CD8-positive, alpha-beta memory T cell (primary cell): Measurements from ENCODE around the gene DHRS7B. TPM values are rescaled to one million over a fixed set of nuclear protein-coding genes. Genes with fewer than 3 reads are reported as not detected.

Source experiments
- CTCF ChIA-PET: fragments of 350-600 bp; sonication (Branson Sonifier 250); formaldehyde crosslinking; loops from one replicate; lab custom pipeline; 2021; ENCODE audit warnings: antibody characterized with exemption; lab: Charles Lee
- POLR2A ChIA-PET: fragments of 350-600 bp; sonication (Branson Sonifier 250); formaldehyde crosslinking; loops from one replicate; lab custom pipeline; 2021; ENCODE audit warnings: antibody characterized with exemption; lab: Charles Lee
- DNase-seq, 5 donors: peaks; one replicate each; pipeline versions ENCODE4 v3.0.0 to v3.0.0-alpha.2; 2020 to 2022; ENCODE audit warnings: mixed read lengths in 1 of 5
- H3K27ac ChIP-seq: one replicate; pipeline ENCODE4 v1.7.0; 2013; ENCODE audit warnings: low read depth, mild to moderate bottlenecking, low read length, moderate library complexity
- H3K27me3 ChIP-seq: 2 replicates; pipeline ENCODE4 v1.7.0; 2013; ENCODE audit warnings: low read length, mild to moderate bottlenecking; ENCODE audit not compliant: insufficient read depth, poor library complexity, severe bottlenecking
- H3K36me3 ChIP-seq: 2 replicates; pipeline ENCODE4 v1.7.0; 2013; ENCODE audit warnings: mild to moderate bottlenecking, low read length, moderate library complexity; ENCODE audit not compliant: insufficient read depth
- H3K4me1 ChIP-seq: 2 replicates; pipeline ENCODE4 v1.7.0; 2013; ENCODE audit warnings: mild to moderate bottlenecking, low read length, moderate library complexity; ENCODE audit not compliant: insufficient read depth
- H3K4me3 ChIP-seq: 2 replicates; pipeline ENCODE4 v1.7.0; 2013; ENCODE audit warnings: mild to moderate bottlenecking, low read length
- H3K9me3 ChIP-seq: 2 replicates; pipeline ENCODE4 v1.7.0; 2013; ENCODE audit warnings: mild to moderate bottlenecking, low read length
- H3K27ac Mint-ChIP-seq, 8 donors: one replicate each; pipeline ENCODE4 v1.8.0; 2020 to 2021; ENCODE audit warnings: mixed read lengths in 8 of 8, mild to moderate bottlenecking in 6 of 8, inconsistent platforms in 3 of 8, moderate library complexity in 3 of 8
- H3K27me3 Mint-ChIP-seq, 2 donors: one replicate each; pipeline ENCODE4 v1.8.0; 2020 to 2021; ENCODE audit warnings: mixed read lengths in 2 of 2, mild to moderate bottlenecking in 1 of 2, moderate library complexity in 1 of 2
- H3K36me3 Mint-ChIP-seq, 3 donors: one replicate each; pipeline ENCODE4 v1.8.0; 2020 to 2021; ENCODE audit warnings: mixed read lengths in 3 of 3, inconsistent platforms in 1 of 3, mild to moderate bottlenecking in 1 of 3
- H3K4me1 Mint-ChIP-seq, 3 donors: one replicate each; pipeline ENCODE4 v1.8.0; 2020 to 2021; ENCODE audit warnings: mixed read lengths in 3 of 3, inconsistent platforms in 1 of 3, mild to moderate bottlenecking in 1 of 3
- H3K4me3 Mint-ChIP-seq, 7 donors: one replicate each; pipeline ENCODE4 v1.8.0; 2020 to 2021; ENCODE audit warnings: mixed read lengths in 7 of 7, mild to moderate bottlenecking in 6 of 7, moderate library complexity in 4 of 7, inconsistent platforms in 2 of 7
- H3K9me3 Mint-ChIP-seq, 5 donors: one replicate each; pipeline ENCODE4 v1.8.0; 2020 to 2022; ENCODE audit warnings: mixed read lengths in 5 of 5, mild to moderate bottlenecking in 3 of 5, moderate library complexity in 2 of 5, inconsistent platforms in 1 of 5
- polyA plus RNA-seq: library from polyadenylated mRNA; unstranded; fragments of 300-500 nt; fragmentation: Illumina TruSeq; gene quantifications from one replicate; pipeline ENCODE4 v1.2.3, GENCODE V29; 2021
- total RNA-seq, 2 experiments: library from RNA; stranded (reverse); gene quantifications; one replicate each; pipeline ENCODE4 v1.2.3, GENCODE V29; 2021

Gene DHRS7B
- total and polyA plus RNA-seq, 3 experiments from 2014 or later = 9.0 to 27.5 (median 25.7) TPM

GRCh38 chr17:21162394-21162775 lies 35.6 kb downstream of the DHRS7B start:
- peaks cover 0 to 3% (median 0%) of the 10 kb centered on the region in 3 donors for H3K36me3 Mint-ChIP-seq
- H3K4me3 Mint-ChIP-seq = no peak overlapping the region
- no peaks in the 10 kb centered on the region for H3K9me3 Mint-ChIP-seq
- DNase-seq = no peak
- Histone ChIP-seq H3K9me3 (no peaks in the 10 kb centered on the region), H3K27ac (no peak overlapping the region), H3K4me3 (no peak overlapping the region), H3K4me1 (no peaks in the 10 kb centered on the region), H3K36me3 (no peaks in the 10 kb centered on the region), H3K27me3 (no peaks in the 10 kb centered on the region)
- POLR2A ChIA-PET = no interaction called here
- H3K4me1 Mint-ChIP-seq = peaks cover 0 to 16% (median 13%) of the 10 kb centered on the region in 3 donors
- no peaks in the 10 kb centered on the region for H3K27me3 Mint-ChIP-seq
- CTCF ChIA-PET = no interaction called here
- H3K27ac Mint-ChIP-seq = peak overlapping the region in 3 of 8 donors; percentile 1 to 78 (median 34)

- Histone ChIP-seq H3K9me3 (no peaks in the 10 kb centered on the region), H3K4me1 (no peaks in the 10 kb centered on the region), H3K36me3 (no peaks in the 10 kb centered on the region), H3K27me3 (no peaks in the 10 kb centered on the region), H3K4me3 (no peak overlapping the region), H3K27ac (no peak overlapping the region)
- DNase-seq = no peak
- Mint-ChIP-seq H3K4me1 (peaks cover 0 to 14% (median 13%) of the 10 kb centered on the region in 3 donors), H3K27ac (no peak overlapping the region), H3K4me3 (no peak overlapping the region), H3K27me3 (no peaks in the 10 kb centered on the region), H3K9me3 (no peaks in the 10 kb centered on the region), H3K36me3 (peaks cover 0 to 3% (median 0%) of the 10 kb centered on the region in 3 donors)
- ChIA-PET CTCF (no interaction called here), POLR2A (no interaction called here)
Observed at GRCh38 chr17:21163101-21163500, 36.3 kb downstream of the DHRS7B start.

GRCh38 chr17:21164216-21164615 lies 37.5 kb downstream of the DHRS7B start:
- Mint-ChIP-seq H3K27me3 (peaks cover 0 to 1% of the 10 kb centered on the region in 2 donors), H3K9me3 (no peaks in the 10 kb centered on the region), H3K4me1 (peaks cover 0 to 8% (median 7%) of the 10 kb centered on the region in 3 donors), H3K36me3 (peaks cover 0 to 3% (median 0%) of the 10 kb centered on the region in 3 donors), H3K27ac (no peak overlapping the region), H3K4me3 (no peak overlapping the region)
- ChIA-PET POLR2A (no interaction called here), CTCF (no interaction called here)
- H3K4me1 ChIP-seq = no peaks in the 10 kb centered on the region
- no peaks in the 10 kb centered on the region for H3K27me3 ChIP-seq
- H3K36me3 ChIP-seq = no peaks in the 10 kb centered on the region
- no peak overlapping the region for H3K4me3 ChIP-seq
- no peaks in the 10 kb centered on the region for H3K9me3 ChIP-seq
- no peak overlapping the region for H3K27ac ChIP-seq
- no peak for DNase-seq

GRCh38 chr17:21164620-21165019 lies 37.9 kb downstream of the DHRS7B start:
- no peaks in the 10 kb centered on the region for H3K9me3 Mint-ChIP-seq
- Histone ChIP-seq H3K4me1 (no peaks in the 10 kb centered on the region), H3K27me3 (no peaks in the 10 kb centered on the region), H3K27ac (no peak overlapping the region), H3K9me3 (no peaks in the 10 kb centered on the region), H3K4me3 (no peak overlapping the region), H3K36me3 (no peaks in the 10 kb centered on the region)
- H3K36me3 Mint-ChIP-seq = peaks cover 0 to 3% (median 0%) of the 10 kb centered on the region in 3 donors
- H3K4me1 Mint-ChIP-seq = peaks cover 0 to 8% (median 7%) of the 10 kb centered on the region in 3 donors
- peaks cover 0 to 1% of the 10 kb centered on the region in 2 donors for H3K27me3 Mint-ChIP-seq
- POLR2A ChIA-PET = no interaction called here
- CTCF ChIA-PET = no interaction called here
- no peak for DNase-seq
- H3K4me3 Mint-ChIP-seq = no peak overlapping the region
- H3K27ac Mint-ChIP-seq = peak overlapping the region in 1 of 8 donors; percentile 42

GRCh38 chr17:21165922-21166594 lies 39.3 kb downstream of the DHRS7B start:
- ChIA-PET POLR2A (no interaction called here), CTCF (no interaction called here)
- H3K9me3 Mint-ChIP-seq = no peaks in the 10 kb centered on the region
- DNase-seq = no peak
- H3K27ac ChIP-seq = no peak overlapping the region
- H3K27ac Mint-ChIP-seq = no peak overlapping the region
- H3K4me1 ChIP-seq = no peaks in the 10 kb centered on the region
- peaks cover 0 to 7% (median 0%) of the 10 kb centered on the region in 3 donors for H3K36me3 Mint-ChIP-seq
- no peak overlapping the region for H3K4me3 Mint-ChIP-seq
- H3K27me3 ChIP-seq = no peaks in the 10 kb centered on the region
- peaks cover 3 to 14% (median 7%) of the 10 kb centered on the region in 3 donors for H3K4me1 Mint-ChIP-seq
- no peaks in the 10 kb centered on the region for H3K36me3 ChIP-seq
- H3K27me3 Mint-ChIP-seq = peaks cover 0 to 1% of the 10 kb centered on the region in 2 donors
- no peaks in the 10 kb centered on the region for H3K9me3 ChIP-seq
- no peak overlapping the region for H3K4me3 ChIP-seq

- no peaks in the 10 kb centered on the region for H3K9me3 Mint-ChIP-seq
- no peak overlapping the region for H3K4me3 ChIP-seq
- DNase-seq = no peak
- CTCF ChIA-PET = no interaction called here
- H3K4me1 ChIP-seq = no peaks in the 10 kb centered on the region
- H3K4me1 Mint-ChIP-seq = peaks cover 3 to 14% (median 7%) of the 10 kb centered on the region in 3 donors
- H3K4me3 Mint-ChIP-seq = no peak overlapping the region
- H3K9me3 ChIP-seq = no peaks in the 10 kb centered on the region
- H3K27ac Mint-ChIP-seq = peak overlapping the region in 2 of 8 donors; percentile 56 to 57
- no peaks in the 10 kb centered on the region for H3K27me3 ChIP-seq
- POLR2A ChIA-PET = no interaction called here
- H3K36me3 ChIP-seq = no peaks in the 10 kb centered on the region
- peaks cover 0 to 9% (median 0%) of the 10 kb centered on the region in 3 donors for H3K36me3 Mint-ChIP-seq
- H3K27me3 Mint-ChIP-seq = peaks cover 0 to 1% of the 10 kb centered on the region in 2 donors
- no peak overlapping the region for H3K27ac ChIP-seq
Observed at GRCh38 chr17:21166595-21167210, 39.9 kb downstream of the DHRS7B start.

GRCh38 chr17:21167303-21167702 lies 40.5 kb downstream of the DHRS7B start:
- no peak overlapping the region for H3K27ac ChIP-seq

GRCh38 chr17:21168555-21168865 lies 41.7 kb downstream of the DHRS7B start:
- no peak overlapping the region for H3K27ac ChIP-seq
- POLR2A ChIA-PET = no interaction called here

More at GRCh38 chr17:21167303-21167702, 40.5 kb downstream of the DHRS7B start:
- Mint-ChIP-seq H3K27ac (peak overlapping the region in 3 of 8 donors; percentile 17 to 37 (median 20)), H3K9me3 (no peaks in the 10 kb centered on the region), H3K4me1 (peaks cover 3 to 14% (median 7%) of the 10 kb centered on the region in 3 donors), H3K36me3 (peaks cover 0 to 14% (median 0%) of the 10 kb centered on the region in 3 donors), H3K27me3 (peaks cover 0 to 1% of the 10 kb centered on the region in 2 donors), H3K4me3 (no peak overlapping the region)
- DNase-seq = no peak
- no peak overlapping the region for H3K4me3 ChIP-seq
- no peaks in the 10 kb centered on the region for H3K27me3 ChIP-seq
- no peaks in the 10 kb centered on the region for H3K4me1 ChIP-seq
- no peaks in the 10 kb centered on the region for H3K9me3 ChIP-seq
- ChIA-PET CTCF (no interaction called here), POLR2A (no interaction called here)
- no peaks in the 10 kb centered on the region for H3K36me3 ChIP-seq

More at GRCh38 chr17:21168555-21168865, 41.7 kb downstream of the DHRS7B start:
- Histone ChIP-seq H3K27me3 (no peaks in the 10 kb centered on the region), H3K36me3 (peaks cover 5% of the 10 kb centered on the region), H3K4me3 (no peak overlapping the region), H3K4me1 (no peaks in the 10 kb centered on the region), H3K9me3 (no peaks in the 10 kb centered on the region)
- Mint-ChIP-seq H3K9me3 (no peaks in the 10 kb centered on the region), H3K4me3 (no peak overlapping the region), H3K4me1 (peaks cover 3 to 9% (median 7%) of the 10 kb centered on the region in 3 donors), H3K27me3 (peaks cover 0 to 1% of the 10 kb centered on the region in 2 donors), H3K36me3 (peaks cover 4 to 24% (median 6%) of the 10 kb centered on the region in 3 donors), H3K27ac (peak overlapping the region in 1 of 8 donors; percentile 27)
- CTCF ChIA-PET = no interaction called here
- no peak for DNase-seq
